Natural killer cell treated with Interleukin-12 subunit alpha and Interleukin-12 subunit beta and Interleukin-15 and Interleukin-18, amount 100 ng/mL, for 72 hours (primary cell): ENCODE data around the gene CELA2A. TPM values are rescaled to one million over a fixed set of nuclear protein-coding genes. Genes with fewer than 3 reads are reported as not detected.

Source experiments
- ATAC-seq, 2 donors: fragments of 150-1000 bp; cut with Tn5 transposase in 1 of 2; sonication (Bioruptor Pico), chemical (Tn5 transposase) in 1 of 2; 2 replicates each; pipeline ENCODE4 v1.10.0; 2021
- DNase-seq: peaks from one replicate; pipeline ENCODE4 v3.0.0; 2022; ENCODE audit warnings: low spot score
- H3K27ac Mint-ChIP-seq, 2 donors: 1 replicate in 1 of 2; 2 replicates in 1 of 2; pipeline ENCODE4 v1.8.0; 2022; ENCODE audit warnings: mixed read lengths in 2 of 2, mild to moderate bottlenecking in 1 of 2, moderate library complexity in 1 of 2
- H3K27me3 Mint-ChIP-seq, 2 donors: 1 replicate in 1 of 2; 2 replicates in 1 of 2; pipeline ENCODE4 v1.8.0; 2022; ENCODE audit warnings: mixed read lengths in 2 of 2
- H3K36me3 Mint-ChIP-seq: one replicate; pipeline ENCODE4 v1.8.0; 2022; ENCODE audit warnings: mixed read lengths
- H3K4me1 Mint-ChIP-seq, 2 donors: 1 replicate in 1 of 2; 2 replicates in 1 of 2; pipeline ENCODE4 v1.8.0; 2022; ENCODE audit warnings: low read depth in 2 of 2, mixed read lengths in 2 of 2, mild to moderate bottlenecking in 1 of 2
- H3K4me3 Mint-ChIP-seq: one replicate; pipeline ENCODE4 v1.8.0; 2022; ENCODE audit warnings: mixed read lengths
- H3K9me3 Mint-ChIP-seq: 2 replicates; pipeline ENCODE4 v1.8.0; 2022; ENCODE audit warnings: mixed read lengths
- total RNA-seq, 2 donors: library from RNA; stranded (reverse); gene quantifications; one replicate each; pipeline ENCODE4 v1.2.3, GENCODE V29; 2022

CELA2A gene
- not detected for total RNA-seq

- Mint-ChIP-seq H3K4me3 (no peak within 1 kb of the TSS), H3K9me3 (no peaks in the 10 kb centered on the region), H3K27ac (no peak within 1 kb of the TSS), H3K27me3 (no peaks in the 10 kb centered on the region), H3K36me3 (no peaks in the 10 kb centered on the region), H3K4me1 (no peaks in the 10 kb centered on the region)
- DNase-seq (no peak), ATAC-seq (no peak)
Measured at GRCh38 chr1:15456313-15456954, at the start of gene CELA2A. CELA2A (plus strand) TSS chr1:15456732; CDS start chr1:15456754, 22 bp downstream.

GRCh38 chr1:15407580-15407979 lies 49.0 kb upstream of the CELA2A start:
- ATAC-seq (peak in 1 of 2 donors; percentile 17), DNase-seq (peak; percentile 69)
- H3K27ac Mint-ChIP-seq, result peak overlapping the region; percentile 84
- no peaks in the 10 kb centered on the region for H3K9me3 Mint-ChIP-seq
- H3K4me3 Mint-ChIP-seq, result peak overlapping the region; percentile 96
- H3K4me1 Mint-ChIP-seq, result peaks cover 57 to 59% of the 10 kb centered on the region in 2 donors
- H3K36me3 Mint-ChIP-seq, result no peaks in the 10 kb centered on the region
- no peaks in the 10 kb centered on the region for H3K27me3 Mint-ChIP-seq

- Mint-ChIP-seq H3K36me3 (no peaks in the 10 kb centered on the region), H3K4me3 (peak overlapping the region; percentile 96), H3K27ac (peak overlapping the region; percentile 84 to 90), H3K9me3 (no peaks in the 10 kb centered on the region), H3K4me1 (peaks cover 69 to 70% of the 10 kb centered on the region in 2 donors), H3K27me3 (no peaks in the 10 kb centered on the region)
- ATAC-seq, result no peak
- peak; percentile 67 for DNase-seq
Measured at GRCh38 chr1:15408890-15409387, 47.6 kb upstream of the CELA2A start.

- H3K27me3 Mint-ChIP-seq, result no peaks in the 10 kb centered on the region
- no peaks in the 10 kb centered on the region for H3K36me3 Mint-ChIP-seq
- peak; percentile 85 to 88 for ATAC-seq
- H3K4me1 Mint-ChIP-seq, result peaks cover 73% of the 10 kb centered on the region in 2 donors
- peak within 1 kb of the TSS; percentile 96 for H3K4me3 Mint-ChIP-seq
- H3K9me3 Mint-ChIP-seq, result no peaks in the 10 kb centered on the region
- H3K27ac Mint-ChIP-seq, result peak within 1 kb of the TSS; percentile 84 to 96
- peak; percentile 89 for DNase-seq
Measured at GRCh38 chr1:15409388-15410222, 46.9 kb upstream of the CELA2A start, which contains the start of gene EFHD2. EFHD2 (plus strand) TSS chr1:15409888; CDS start chr1:15409972, 84 bp downstream.

GRCh38 chr1:15410223-15410883 lies 46.2 kb upstream of the CELA2A start:
- Mint-ChIP-seq H3K27me3 (no peaks in the 10 kb centered on the region), H3K27ac (peak overlapping the region; percentile 84 to 96), H3K36me3 (no peaks in the 10 kb centered on the region), H3K9me3 (no peaks in the 10 kb centered on the region), H3K4me3 (peak overlapping the region; percentile 96), H3K4me1 (peaks cover 74 to 76% of the 10 kb centered on the region in 2 donors)
- ATAC-seq (no peak), DNase-seq (no peak)

GRCh38 chr1:15410884-15411245 lies 45.7 kb upstream of the CELA2A start:
- ATAC-seq (no peak), DNase-seq (no peak)
- no peaks in the 10 kb centered on the region for H3K36me3 Mint-ChIP-seq
- peak overlapping the region; percentile 84 to 96 for H3K27ac Mint-ChIP-seq
- peak overlapping the region; percentile 96 for H3K4me3 Mint-ChIP-seq
- no peaks in the 10 kb centered on the region for H3K9me3 Mint-ChIP-seq
- H3K4me1 Mint-ChIP-seq, result peaks cover 76 to 77% of the 10 kb centered on the region in 2 donors
- H3K27me3 Mint-ChIP-seq, result no peaks in the 10 kb centered on the region

- DNase-seq, result peak; percentile 87
- Mint-ChIP-seq H3K36me3 (no peaks in the 10 kb centered on the region), H3K4me1 (peaks cover 78 to 80% of the 10 kb centered on the region in 2 donors), H3K27ac (peak overlapping the region; percentile 84 to 96), H3K9me3 (no peaks in the 10 kb centered on the region), H3K27me3 (no peaks in the 10 kb centered on the region), H3K4me3 (peak overlapping the region; percentile 96)
- ATAC-seq, result peak; percentile 70 to 77
Measured at GRCh38 chr1:15411593-15412137, 44.9 kb upstream of the CELA2A start.

GRCh38 chr1:15412175-15412800 lies 44.2 kb upstream of the CELA2A start:
- Mint-ChIP-seq H3K4me1 (peaks cover 78 to 79% of the 10 kb centered on the region in 2 donors), H3K27me3 (no peaks in the 10 kb centered on the region), H3K27ac (peak overlapping the region; percentile 84 to 96), H3K9me3 (no peaks in the 10 kb centered on the region), H3K36me3 (no peaks in the 10 kb centered on the region), H3K4me3 (peak overlapping the region; percentile 96)
- ATAC-seq, result peak; percentile 73 to 74
- DNase-seq, result peak; percentile 80

GRCh38 chr1:15412843-15413242 lies 43.7 kb upstream of the CELA2A start:
- Mint-ChIP-seq H3K4me1 (peaks cover 78% of the 10 kb centered on the region in 2 donors), H3K9me3 (no peaks in the 10 kb centered on the region), H3K4me3 (peak overlapping the region; percentile 96), H3K36me3 (no peaks in the 10 kb centered on the region), H3K27ac (peak overlapping the region; percentile 84 to 96), H3K27me3 (no peaks in the 10 kb centered on the region)
- ATAC-seq, result no peak
- DNase-seq, result no peak

GRCh38 chr1:15413563-15414444 lies 42.7 kb upstream of the CELA2A start:
- H3K9me3 Mint-ChIP-seq, result no peaks in the 10 kb centered on the region
- peak overlapping the region; percentile 84 to 96 for H3K27ac Mint-ChIP-seq
- H3K4me1 Mint-ChIP-seq, result peaks cover 75 to 76% of the 10 kb centered on the region in 2 donors

GRCh38 chr1:15414445-15414983 lies 42.0 kb upstream of the CELA2A start:
- H3K36me3 Mint-ChIP-seq, result no peaks in the 10 kb centered on the region
- ATAC-seq (no peak), DNase-seq (no peak)
- H3K27ac Mint-ChIP-seq, result peak overlapping the region; percentile 84 to 96
- no peaks in the 10 kb centered on the region for H3K27me3 Mint-ChIP-seq
- peak overlapping the region; percentile 96 for H3K4me3 Mint-ChIP-seq
- peaks cover 71 to 72% of the 10 kb centered on the region in 2 donors for H3K4me1 Mint-ChIP-seq
- no peaks in the 10 kb centered on the region for H3K9me3 Mint-ChIP-seq

More at GRCh38 chr1:15413563-15414444, 42.7 kb upstream of the CELA2A start:
- no peaks in the 10 kb centered on the region for H3K36me3 Mint-ChIP-seq
- peak overlapping the region; percentile 96 for H3K4me3 Mint-ChIP-seq
- ATAC-seq (no peak), DNase-seq (peak; percentile 50)
- H3K27me3 Mint-ChIP-seq, result no peaks in the 10 kb centered on the region
